Raji (cell line): ENCODE measurements around the gene CFAP300.

Experiments used
- POLR2A ChIP-seq: IDR thresholded peaks from 2 replicates; pipeline ENCODE4 v1.6.1; 2011; ENCODE audit warnings: low read depth, low read length, control low read depth; ENCODE audit not compliant: insufficient read depth

The CFAP300 gene

GRCh38 chr11:102111011-102111786 is 64.0 kb downstream of the CFAP300 start:
- TF ChIP-seq POLR2A = no peak

- TF ChIP-seq POLR2A = no peak
These were observed 64.7 kb downstream of the CFAP300 start for GRCh38 chr11:102111787-102112508.

- no peak for TF ChIP-seq POLR2A
These were observed 65.2 kb downstream of the CFAP300 start for GRCh38 chr11:102112509-102112821.

GRCh38 chr11:102114032-102114431 is 66.8 kb downstream of the CFAP300 start:
- TF ChIP-seq POLR2A = no peak

- TF ChIP-seq POLR2A = no peak
These were observed 68.3 kb downstream of the CFAP300 start for GRCh38 chr11:102115557-102115956.

GRCh38 chr11:102116453-102117205 is 69.4 kb downstream of the CFAP300 start:
- TF ChIP-seq POLR2A = no peak

- no peak for TF ChIP-seq POLR2A
These were observed 70.4 kb downstream of the CFAP300 start for GRCh38 chr11:102117472-102118113.

- no peak for TF ChIP-seq POLR2A
These were observed 71.7 kb downstream of the CFAP300 start for GRCh38 chr11:102118937-102119336.

- TF ChIP-seq POLR2A = no peak
These were observed 72.8 kb downstream of the CFAP300 start for GRCh38 chr11:102119997-102120396.

GRCh38 chr11:102120437-102120973 is 73.3 kb downstream of the CFAP300 start:
- TF ChIP-seq POLR2A = no peak

- no peak for TF ChIP-seq POLR2A
These were observed 74.1 kb downstream of the CFAP300 start for GRCh38 chr11:102121329-102121728.
